IMR-90 (cell line): ENCODE results near the gene CUL1. TPM values are rescaled to one million over a fixed set of nuclear protein-coding genes. Genes with fewer than 3 reads are reported as not detected.

Experiments used
- ATAC-seq: fragments of 200-7000 bp; cut with Tn5 transposase; 2 replicates; pipeline ENCODE4 v1.9.1; 2020; ENCODE audit warnings: low read depth, mild to moderate bottlenecking, moderate library complexity
- BruUV-seq: library from RNA; stranded (reverse); fragments of 400-500 nt; replicated peaks from 2 replicates; lab custom pipeline; 2021; lab: Mats Ljungman, UMichigan
- CTCF ChIA-PET: fragments of 300-600 bp; formaldehyde crosslinking; extraction: SDS; loops from one replicate; lab custom pipeline; 2021; ENCODE audit warnings: antibody characterized with exemption; lab: Yijun Ruan, JAX
- POLR2A ChIA-PET: fragments of 300-600 bp; sonication (Branson Sonifier 250); formaldehyde crosslinking; loops from one replicate; lab custom pipeline; 2022; ENCODE audit warnings: antibody characterized with exemption; ENCODE audit not compliant: unreplicated experiment; lab: Charles Lee
- DNase-seq: peaks from one replicate; pipeline ENCODE4 v3.0.0; 2013
- H2AFZ ChIP-seq: replicated peaks from 2 replicates; pipeline ENCODE3; 2013; ENCODE audit warnings: low read length, mild to moderate bottlenecking; ENCODE audit not compliant: poor library complexity
- H2AK5ac ChIP-seq: 2 replicates; pipeline ENCODE4 v1.6.1; 2013; ENCODE audit warnings: low read depth, low read length, inconsistent platforms
- H2AK9ac ChIP-seq: replicated peaks from 2 replicates; pipeline ENCODE3; 2013; ENCODE audit warnings: mild to moderate bottlenecking, low read depth, low read length, moderate library complexity; ENCODE audit not compliant: poor library complexity
- H2BK120ac ChIP-seq: 2 replicates; pipeline ENCODE4 v1.6.1; 2013; ENCODE audit warnings: low read depth, low read length, inconsistent platforms
- H2BK15ac ChIP-seq: 3 replicates; pipeline ENCODE4 v1.6.1; 2013; ENCODE audit warnings: low read depth, low read length, inconsistent platforms
- H2BK20ac ChIP-seq: 2 replicates; pipeline ENCODE4 v1.6.1; 2013; ENCODE audit warnings: low read depth, mild to moderate bottlenecking, inconsistent platforms, low read length, moderate library complexity
- H2BK5ac ChIP-seq: 2 replicates; pipeline ENCODE4 v1.6.1; 2013; ENCODE audit warnings: mild to moderate bottlenecking, low read depth, low read length, inconsistent platforms; ENCODE audit not compliant: poor library complexity, severe bottlenecking
- H3K14ac ChIP-seq: replicated peaks from 2 replicates; pipeline ENCODE4 v1.6.1; 2013; ENCODE audit warnings: low read depth, low read length, inconsistent platforms
- H3K18ac ChIP-seq: 2 replicates; pipeline ENCODE4 v1.6.1; 2013; ENCODE audit warnings: low read depth, low read length, control low read depth
- H3K23ac ChIP-seq: 2 replicates; pipeline ENCODE4 v1.6.1; 2013; ENCODE audit warnings: low read depth, low read length, inconsistent platforms
- H3K27ac ChIP-seq: 2 replicates; pipeline ENCODE4 v1.5.1; 2013; ENCODE audit warnings: mild to moderate bottlenecking, control low read depth, low read length; ENCODE audit not compliant: insufficient read depth
- H3K27me3 ChIP-seq: 2 replicates; pipeline ENCODE4 v1.6.1; 2013; ENCODE audit warnings: low read length; ENCODE audit not compliant: control insufficient read depth, insufficient read depth
- H3K36me3 ChIP-seq: 2 replicates; pipeline ENCODE4 v1.6.1; 2013; ENCODE audit warnings: low read length, mixed read lengths; ENCODE audit not compliant: control insufficient read depth, insufficient read depth
- H3K4ac ChIP-seq: 2 replicates; pipeline ENCODE4 v1.6.1; 2013; ENCODE audit warnings: low read depth, low read length, inconsistent platforms
- H3K4me1 ChIP-seq: 2 replicates; pipeline ENCODE4 v1.6.1; 2013; ENCODE audit warnings: low read length, mixed read lengths; ENCODE audit not compliant: control insufficient read depth, insufficient read depth
- H3K4me2 ChIP-seq: 2 replicates; pipeline ENCODE4 v1.6.1; 2013; ENCODE audit warnings: low read depth, mild to moderate bottlenecking, control low read depth, low read length, moderate library complexity
- H3K4me3 ChIP-seq: 2 replicates; pipeline ENCODE4 v1.5.1; 2013; ENCODE audit warnings: low read depth, mild to moderate bottlenecking, control low read depth, low read length, moderate library complexity; ENCODE audit not compliant: insufficient read depth
- H3K56ac ChIP-seq: 2 replicates; pipeline ENCODE4 v1.6.1; 2013; ENCODE audit warnings: low read length, inconsistent platforms; ENCODE audit not compliant: insufficient read depth; ENCODE audit errors: extremely low read depth
- H3K79me1 ChIP-seq, 2 experiments: 2 replicates each; pipeline ENCODE4 v1.6.1; 2013; ENCODE audit warnings: low read length in 2 of 2, inconsistent platforms in 1 of 2, low read depth in 1 of 2
- H3K9ac ChIP-seq: 2 replicates; pipeline ENCODE4 v1.6.1; 2013; ENCODE audit warnings: low read depth, low read length, control low read depth
- H3K9me1 ChIP-seq: 2 replicates; pipeline ENCODE4 v1.6.1; 2013; ENCODE audit warnings: low read length, inconsistent platforms; ENCODE audit not compliant: insufficient read depth
- H3K9me3 ChIP-seq: 2 replicates; pipeline ENCODE4 v1.6.1; 2013; ENCODE audit warnings: low read length; ENCODE audit not compliant: control insufficient read depth, insufficient read depth
- H4K20me1 ChIP-seq: 2 replicates; pipeline ENCODE4 v1.6.1; 2013; ENCODE audit warnings: low read length, inconsistent platforms; ENCODE audit not compliant: insufficient read depth
- H4K5ac ChIP-seq: 2 replicates; pipeline ENCODE4 v1.6.1; 2013; ENCODE audit warnings: mild to moderate bottlenecking, low read depth, low read length, control low read depth
- H4K8ac ChIP-seq, 2 experiments: 2 replicates each; pipeline ENCODE4 v1.6.1; 2013; ENCODE audit warnings: low read depth in 2 of 2, low read length in 2 of 2, control low read depth in 1 of 2, inconsistent platforms in 1 of 2
- H4K91ac ChIP-seq: 2 replicates; pipeline ENCODE4 v1.6.1; 2013; ENCODE audit warnings: low read depth, low read length, inconsistent platforms; ENCODE audit not compliant: insufficient read depth
- CEBPB ChIP-seq: IDR thresholded peaks from 2 replicates; pipeline ENCODE4 v1.6.1; 2012; ENCODE audit warnings: low read depth, low read length, improper control_type of control experiment
- CHD1 ChIP-seq: IDR thresholded peaks from 2 replicates; pipeline ENCODE4 v1.6.1; 2012; ENCODE audit warnings: low read depth, low read length, improper control_type of control experiment
- CTCF ChIP-seq: conservative IDR thresholded peaks from 2 replicates; pipeline ENCODE4 v1.5.1; 2012; ENCODE audit warnings: mild to moderate bottlenecking, low read depth, low read length, improper control_type of control experiment
- FOS ChIP-seq: fragments of 150-350 bp; IDR thresholded peaks from 2 replicates; pipeline ENCODE4 v1.6.1; 2016; ENCODE audit warnings: low read depth, low read length
- MAZ ChIP-seq: IDR thresholded peaks from 2 replicates; pipeline ENCODE4 v1.6.1; 2012; ENCODE audit warnings: low read depth, mild to moderate bottlenecking, low read length, improper control_type of control experiment, moderate library complexity, borderline replicate concordance
- MXI1 ChIP-seq: IDR thresholded peaks from 2 replicates; pipeline ENCODE4 v1.6.1; 2012; ENCODE audit warnings: low read depth, mild to moderate bottlenecking, low read length, moderate library complexity, borderline replicate concordance
- NFE2L2 ChIP-seq: fragments of 150-350 bp; IDR thresholded peaks from 2 replicates; pipeline ENCODE4 v1.6.1; 2016; ENCODE audit warnings: low read depth, mild to moderate bottlenecking, low read length
- RAD21 ChIP-seq: IDR thresholded peaks from 2 replicates; pipeline ENCODE4 v1.6.1; 2012; ENCODE audit warnings: low read length, improper control_type of control experiment
- RCOR1 ChIP-seq: IDR thresholded peaks from 2 replicates; pipeline ENCODE4 v1.6.1; 2012; ENCODE audit warnings: mild to moderate bottlenecking, low read length, improper control_type of control experiment; ENCODE audit not compliant: insufficient replicate concordance
- RFX5 ChIP-seq: IDR thresholded peaks from 2 replicates; pipeline ENCODE4 v1.8.0; 2012; ENCODE audit warnings: low read depth, mild to moderate bottlenecking, low read length, moderate library complexity
- SMC3 ChIP-seq: fragments of 150-350 bp; IDR thresholded peaks from 2 replicates; pipeline ENCODE4 v1.6.1; 2016; ENCODE audit warnings: low read depth, mild to moderate bottlenecking, antibody characterized with exemption, low read length, moderate library complexity
- USF2 ChIP-seq: fragments of 150-350 bp; IDR thresholded peaks from 2 replicates; pipeline ENCODE4 v1.6.1; 2017; ENCODE audit warnings: mild to moderate bottlenecking, antibody characterized with exemption, low read length, low read depth
- WGBS, 2 experiments: methylation state at CpG; one replicate each; pipeline versions ENCODE4 v1.1.5 to v1.1.7; 2013; ENCODE audit warnings: missing lambda C conversion rate in 2 of 2; ENCODE audit not compliant: insufficient read length in 1 of 2; ENCODE audit errors: extremely low coverage in 2 of 2; 5-methylcytosine and 5-hydroxymethylcytosine counted together
- dilution Hi-C: fragments of 300-500 bp; cut with HindIII; formaldehyde crosslinking; loops from one replicate; pipeline ENCODE4 v1.14.3; 2018; ENCODE audit warnings: low sequenced_read_pairs; ENCODE audit not compliant: unreplicated experiment
- in situ Hi-C: fragments of 300-500 bp; cut with MboI; formaldehyde crosslinking; loops from 3 replicates; pipeline ENCODE4 v1.14.3; 2019; ENCODE audit warnings: low sequenced_read_pairs, inconsistent platforms, mixed read lengths
- intact Hi-C: fragments of 100-400 bp; cut with micrococcal nuclease; formaldehyde crosslinking; loops from 2 replicates; pipeline ENCODE4 v1.10.0; 2022
- polyA plus RNA-seq, 3 experiments: library from polyadenylated mRNA; depleted of rRNA; stranded (reverse); fragments of >200 nt; gene quantifications; 2 replicates each; pipeline ENCODE4 v1.2.3, GENCODE V29; 2012; ENCODE audit warnings: low replicate concordance in 1 of 3
- total RNA-seq: library from RNA; depleted of rRNA; stranded (reverse); fragments of >200 nt; gene quantifications from 2 replicates; pipeline ENCODE4 v1.2.3, GENCODE V29; 2012

CUL1 gene
- total and polyA plus RNA-seq, 2 of the 4 experiments (the other 2 are of a cell fraction), result 44.0 to 46.2 TPM

- Histone ChIP-seq H3K27me3 (no peaks in the 10 kb centered on the region), H3K27ac (no peak overlapping the region), H2BK5ac (no peak overlapping the region), H3K4me3 (no peak overlapping the region), H3K9ac (no peak overlapping the region), H3K56ac (no peak overlapping the region), H4K8ac (no peak overlapping the region), H2AK9ac (no peak overlapping the region), H2AFZ (no peak overlapping the region), H3K79me1 (peaks cover 15 to 58% of the 10 kb centered on the region in 2 experiments), H3K18ac (no peak overlapping the region), H3K4me2 (no peak overlapping the region), H3K36me3 (no peaks in the 10 kb centered on the region; the same call in 1 of the 2 replicates), H2BK15ac (no peak overlapping the region), H2BK120ac (no peak overlapping the region), H3K23ac (0 out of 2 replicates have a peak overlapping the region, but pooled peaks have one; percentile 53), H2AK5ac (no peak overlapping the region), H4K91ac (no peak overlapping the region), H3K9me3 (no peaks in the 10 kb centered on the region), H4K5ac (no peak overlapping the region), H3K9me1 (peaks cover 16% of the 10 kb centered on the region), H4K20me1 (peaks cover 85% of the 10 kb centered on the region), H3K4ac (no peak overlapping the region), H2BK20ac (no peak overlapping the region), H3K14ac (no peak overlapping the region), H3K4me1 (peaks cover 5% of the 10 kb centered on the region; the same call in 1 of the 2 replicates)
- no peak for TF ChIP-seq NFE2L2
- TF ChIP-seq CHD1, result no peak
- no peak for TF ChIP-seq RCOR1
- no peak for TF ChIP-seq MXI1
- no peak for TF ChIP-seq CTCF
- TF ChIP-seq SMC3, result no peak
- no peak for TF ChIP-seq CEBPB
- TF ChIP-seq MAZ, result no peak
- TF ChIP-seq RAD21, result no peak
- TF ChIP-seq FOS, result no peak
- no peak for TF ChIP-seq RFX5
- no peak for TF ChIP-seq USF2
- ChIA-PET CTCF (no interaction called here), POLR2A (no interaction called here)
- in situ Hi-C loops (no loop called here), dilution Hi-C loops (no loop called here), intact Hi-C loops (no loop called here)
- ATAC-seq (no peak), DNase-seq (no peak)
- no TSS peak for BruUV-seq
- 100% methylated on average over 1 of the region's 2 CpGs; no CpG with 5 or more reads in 1 of the 2 experiments for WGBS, 2 experiments
Observed at GRCh38 chr7:148714498-148714897, 15.8 kb downstream of the CUL1 start.
